Mucosa of descending colon (tissue), 3 donors: ENCODE data around the gene EBLN1. TPM values are rescaled to one million over a fixed set of nuclear protein-coding genes. Genes with fewer than 3 reads are reported as not detected.
A peak's percentile ranks its signal among the peaks of the same experiment; 100 is the strongest.

Experiments used
- ATAC-seq: fragments of 200-7000 bp; cut with Tn5 transposase; one replicate; pipeline ENCODE4 v1.9.1; 2020; ENCODE audit warnings: mild to moderate bottlenecking, moderate library complexity
- DNase-seq, 3 donors: peaks; one replicate each; pipeline ENCODE4 v3.0.0-alpha.2; 2020
- H3K36me3 ChIP-seq: fragments of 200-600 bp; one replicate; pipeline ENCODE4 v1.8.0; 2021; ENCODE audit warnings: low read depth, mild to moderate bottlenecking
- H3K4me1 ChIP-seq: fragments of 200-600 bp; one replicate; pipeline ENCODE4 v1.8.0; 2021; ENCODE audit warnings: low read depth, mild to moderate bottlenecking
- H3K4me3 ChIP-seq: fragments of 200-600 bp; one replicate; pipeline ENCODE4 v1.8.0; 2021; ENCODE audit warnings: mild to moderate bottlenecking
- H3K9me3 ChIP-seq: fragments of 200-600 bp; one replicate; pipeline ENCODE4 v1.8.0; 2021; ENCODE audit warnings: mild to moderate bottlenecking
- intact Hi-C, 2 donors: fragments of 100-400 bp; cut with DNase I in 1 of 2; cut with micrococcal nuclease in 1 of 2; formaldehyde crosslinking; loops; one replicate each; pipeline versions ENCODE4 v1.11.0 to v1.11.1; 2022; cut with DNase I, micrococcal nuclease
- total RNA-seq, 3 donors: library from RNA; stranded (reverse); fragmentation: NEBNext Ultra II Directional in 2 of 3; extraction: Animal tissue kit (Norgen Biotek cat#: 25700) in 2 of 3; gene quantifications; one replicate each; pipeline versions ENCODE4 v1.2.1 to v1.2.4, GENCODE V29; 2021 to 2023
- TF ChIP-seq, protein P1 (sequence below): fragments of 200-600 bp; IDR thresholded peaks from one replicate; pipeline ENCODE4 v1.8.0; 2022; ENCODE audit warnings: antibody characterized with exemption, mild to moderate bottlenecking
- donor health status: DM: no; HTN: no; CAD: no; lungs with moderate emphysema.
- donor health status: DM: no; HTN: no; CAD: no.
- donor health status: DM: no; HTN: yes; CAD: no.

EBLN1 gene
- total RNA-seq, 3 donors from 2014 or later = not detected

DNA sequence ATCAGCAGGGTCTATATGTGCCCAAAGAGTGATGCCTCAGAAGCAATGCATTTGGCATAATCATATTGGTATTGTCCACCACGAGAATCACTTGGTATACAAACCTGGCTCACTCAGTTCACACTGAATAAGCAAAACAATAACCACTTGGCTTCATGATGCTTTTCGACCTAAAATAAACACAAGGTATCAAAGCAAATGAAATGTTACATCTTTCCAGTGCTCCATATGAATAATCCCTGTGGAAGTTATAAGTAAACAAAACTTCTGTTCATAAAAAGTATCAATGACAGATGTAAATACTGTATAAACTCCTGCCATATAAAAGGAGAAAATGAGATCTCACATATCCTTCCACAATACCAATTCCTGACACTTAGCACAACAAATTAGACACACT lies 29.8 kb upstream of the EBLN1 start:
- no peak for DNase-seq
- TF ChIP-seq, protein P1, sequence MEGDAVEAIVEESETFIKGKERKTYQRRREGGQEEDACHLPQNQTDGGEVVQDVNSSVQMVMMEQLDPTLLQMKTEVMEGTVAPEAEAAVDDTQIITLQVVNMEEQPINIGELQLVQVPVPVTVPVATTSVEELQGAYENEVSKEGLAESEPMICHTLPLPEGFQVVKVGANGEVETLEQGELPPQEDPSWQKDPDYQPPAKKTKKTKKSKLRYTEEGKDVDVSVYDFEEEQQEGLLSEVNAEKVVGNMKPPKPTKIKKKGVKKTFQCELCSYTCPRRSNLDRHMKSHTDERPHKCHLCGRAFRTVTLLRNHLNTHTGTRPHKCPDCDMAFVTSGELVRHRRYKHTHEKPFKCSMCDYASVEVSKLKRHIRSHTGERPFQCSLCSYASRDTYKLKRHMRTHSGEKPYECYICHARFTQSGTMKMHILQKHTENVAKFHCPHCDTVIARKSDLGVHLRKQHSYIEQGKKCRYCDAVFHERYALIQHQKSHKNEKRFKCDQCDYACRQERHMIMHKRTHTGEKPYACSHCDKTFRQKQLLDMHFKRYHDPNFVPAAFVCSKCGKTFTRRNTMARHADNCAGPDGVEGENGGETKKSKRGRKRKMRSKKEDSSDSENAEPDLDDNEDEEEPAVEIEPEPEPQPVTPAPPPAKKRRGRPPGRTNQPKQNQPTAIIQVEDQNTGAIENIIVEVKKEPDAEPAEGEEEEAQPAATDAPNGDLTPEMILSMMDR = no peak
- intact Hi-C loops = no loop called here
- no peak overlapping the region for H3K4me3 ChIP-seq
- no peaks in the 10 kb centered on the region for H3K9me3 ChIP-seq
- peaks cover 5% of the 10 kb centered on the region for H3K4me1 ChIP-seq
- no peaks in the 10 kb centered on the region for H3K36me3 ChIP-seq
- no peak for ATAC-seq

DNA sequence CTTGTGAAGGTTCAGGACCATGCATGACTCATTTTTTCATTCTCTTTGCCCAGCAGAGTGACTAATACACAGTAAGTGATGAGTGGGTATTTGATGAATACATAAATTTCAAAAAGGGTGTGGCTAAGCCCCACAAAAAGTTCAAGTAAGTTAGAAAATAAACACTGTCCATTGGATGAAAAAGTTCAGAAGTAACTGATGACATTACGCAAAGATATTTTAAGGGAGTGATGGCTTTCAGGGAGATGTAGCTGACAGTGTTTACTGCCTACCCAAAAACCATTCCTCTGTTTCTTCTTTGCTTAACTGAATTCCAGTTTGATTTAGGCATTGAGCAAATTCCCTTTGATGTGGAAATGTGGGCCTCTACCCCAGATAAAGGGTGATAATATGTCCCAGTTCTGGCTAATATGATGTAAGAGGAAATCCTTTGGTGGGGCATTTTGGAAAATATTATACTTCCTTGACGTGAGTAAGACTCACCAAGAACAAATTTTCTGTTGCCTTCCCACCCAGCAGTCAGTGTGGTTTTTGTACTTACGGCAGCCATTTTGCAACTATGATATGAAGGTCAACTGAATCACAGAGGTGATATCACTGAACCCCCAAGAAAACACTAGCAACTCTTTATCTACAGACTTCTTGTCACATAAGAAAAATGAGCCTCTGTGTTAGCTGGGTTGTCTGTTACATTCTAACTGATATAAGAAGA lies 29.0 kb upstream of the EBLN1 start:
- intact Hi-C loops = no loop called here
- TF ChIP-seq, protein P1 = no peak
- H3K4me1 ChIP-seq = peaks cover 4% of the 10 kb centered on the region
- no peak overlapping the region for H3K4me3 ChIP-seq
- ATAC-seq (peak; percentile 20), DNase-seq (no peak)
- no peaks in the 10 kb centered on the region for H3K9me3 ChIP-seq
- no peaks in the 10 kb centered on the region for H3K36me3 ChIP-seq

DNA sequence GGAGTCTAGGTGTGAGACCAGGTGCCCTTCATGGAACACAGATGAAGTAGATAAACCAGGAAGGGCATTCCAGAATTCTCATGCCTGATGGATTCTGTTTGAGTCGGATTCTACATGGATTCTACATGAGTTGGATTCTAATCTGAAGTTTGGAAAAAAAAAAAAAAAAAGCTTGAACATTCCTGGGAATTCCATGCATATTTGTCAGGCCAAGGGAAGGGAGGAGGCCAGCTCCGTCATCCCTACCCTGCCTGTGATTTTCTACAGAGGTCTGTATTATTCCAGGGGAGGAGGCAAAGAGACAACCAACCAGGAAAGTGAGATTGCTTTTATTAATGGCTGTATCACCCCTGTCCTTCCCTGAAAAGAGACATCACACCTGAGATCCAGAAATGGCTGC lies 27.8 kb upstream of the EBLN1 start:
- no peaks in the 10 kb centered on the region for H3K36me3 ChIP-seq
- H3K9me3 ChIP-seq = no peaks in the 10 kb centered on the region
- no peak overlapping the region for H3K4me3 ChIP-seq
- intact Hi-C loops = no loop called here
- ATAC-seq = no peak
- no peaks in the 10 kb centered on the region for H3K4me1 ChIP-seq
- TF ChIP-seq, protein P1 = no peak
- no peak for DNase-seq

DNA sequence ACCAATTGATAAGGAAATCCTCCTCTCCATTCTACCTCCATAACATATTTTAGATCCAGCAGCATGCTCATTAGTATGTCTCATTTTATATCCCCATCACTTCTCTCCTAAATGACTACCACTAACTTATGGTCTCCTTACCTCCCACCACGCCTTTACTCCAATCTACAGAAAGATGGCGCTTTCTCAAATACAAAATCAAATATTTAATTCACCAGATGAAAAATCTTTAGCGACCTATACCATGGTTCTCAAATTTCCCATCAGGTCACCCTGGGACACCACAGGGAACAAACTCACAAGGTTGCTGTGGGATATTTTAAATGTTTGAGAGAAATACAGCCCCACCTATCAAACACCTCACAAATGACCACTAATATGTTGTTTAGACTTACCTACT lies 27.0 kb upstream of the EBLN1 start:
- no peak for ATAC-seq

DNA sequence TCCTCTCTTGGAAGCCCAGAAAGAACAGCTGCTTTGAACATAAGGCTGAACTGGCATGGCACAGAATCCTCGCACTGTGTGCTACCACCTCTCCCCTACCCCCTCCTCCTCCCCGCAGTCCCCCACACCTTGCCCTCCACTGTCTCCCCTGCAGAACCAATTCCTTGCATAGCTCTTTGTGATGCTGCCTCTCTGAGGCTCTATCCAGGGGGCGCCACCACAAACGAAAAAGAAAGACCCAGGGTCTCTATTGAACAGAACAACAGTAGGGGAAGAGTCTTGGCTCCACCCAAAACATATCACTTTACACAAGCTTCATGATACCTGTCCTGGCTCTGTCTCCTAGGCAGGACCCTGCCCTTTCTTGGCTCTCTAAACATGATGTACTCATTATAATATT lies 26.2 kb upstream of the EBLN1 start:
- no peak for ATAC-seq
- intact Hi-C loops = no loop called here
- peak in 2 of 3 donors; percentile 24 for DNase-seq

More for the DNA sequence above, 27.0 kb upstream of the EBLN1 start:
- no peak for DNase-seq
- no peak overlapping the region for H3K4me3 ChIP-seq
- H3K36me3 ChIP-seq = no peaks in the 10 kb centered on the region
- intact Hi-C loops = no loop called here
- H3K9me3 ChIP-seq = no peaks in the 10 kb centered on the region
- no peaks in the 10 kb centered on the region for H3K4me1 ChIP-seq
- TF ChIP-seq, protein P1 = no peak

More for the DNA sequence above, 26.2 kb upstream of the EBLN1 start:
- no peaks in the 10 kb centered on the region for H3K36me3 ChIP-seq
- H3K9me3 ChIP-seq = no peaks in the 10 kb centered on the region
- no peaks in the 10 kb centered on the region for H3K4me1 ChIP-seq
- TF ChIP-seq, protein P1 = no peak
- no peak overlapping the region for H3K4me3 ChIP-seq
